NOMO-1 treated with DMSO at 0.1 percent for 48 hours (cell line): Measurements from ENCODE around the gene BZW2.
"Not testable (repeated sequence)": the region's sequence is repeated elsewhere in the genome, so short reads cannot be mapped to it uniquely, and the experiment has no call there.

Experiments used
- DNase-seq: peaks from one replicate; lab custom pipeline; 2025; ENCODE audit not compliant: unreplicated experiment; lab: John Stamatoyannopoulos, UW

The BZW2 gene

GRCh38 chr7:16644636-16645592, 1.1 kb upstream of the BZW2 start:
- DNase-seq: peak; percentile 52

DNA sequence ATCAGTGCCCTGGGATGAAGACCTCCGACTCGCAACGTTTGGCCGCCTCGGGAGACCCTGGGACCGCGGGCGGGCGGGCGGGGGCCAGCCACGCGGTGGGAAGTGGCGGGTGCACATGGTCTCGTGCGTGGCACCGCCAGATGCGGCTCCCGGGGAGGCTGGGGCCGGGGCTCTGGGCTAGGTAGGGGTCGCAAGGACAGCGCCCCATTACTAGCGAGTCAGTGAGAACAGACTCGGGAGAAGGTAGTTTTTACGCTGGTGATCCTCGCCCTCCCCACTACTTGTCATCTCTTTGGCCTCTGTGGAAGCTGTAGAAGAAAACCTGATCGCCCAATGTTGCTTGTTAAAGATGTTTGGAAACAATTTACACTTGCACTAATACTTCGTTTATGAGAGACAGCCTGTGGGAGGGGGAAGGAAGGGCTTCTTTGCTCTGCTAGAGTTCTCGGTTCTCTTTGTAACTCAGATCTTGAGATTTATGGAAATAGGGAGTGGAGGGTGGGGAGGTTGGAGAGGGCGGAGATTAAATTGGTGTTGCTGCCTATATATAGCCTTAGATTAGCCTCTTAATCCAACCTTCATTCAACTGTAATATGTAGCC, 591 bp downstream of the BZW2 start:
- peak; percentile 45 for DNase-seq

- peak; percentile 14 for DNase-seq
Measured at GRCh38 chr7:16647435-16647960, 1.5 kb downstream of the BZW2 start.

DNA sequence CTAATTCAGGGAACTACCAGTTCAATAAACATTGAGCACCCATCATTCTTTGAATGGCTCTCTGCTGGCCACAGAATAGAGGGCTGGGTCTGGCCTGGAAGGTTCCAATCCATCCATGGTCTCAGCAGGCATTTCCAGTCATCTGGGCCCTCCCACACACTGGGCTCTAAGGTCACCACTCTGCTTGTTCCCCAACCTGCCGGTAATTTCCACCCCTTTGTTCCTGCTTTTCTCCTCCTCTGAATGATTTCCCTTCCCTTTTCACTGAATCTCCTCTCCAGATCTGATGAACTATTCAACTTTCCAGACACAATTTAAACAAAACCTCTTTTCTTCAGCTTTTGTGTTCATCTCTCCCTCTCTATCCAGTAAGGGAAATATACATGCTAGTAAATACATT, 2.6 kb downstream of the BZW2 start:
- no peak for DNase-seq

DNA sequence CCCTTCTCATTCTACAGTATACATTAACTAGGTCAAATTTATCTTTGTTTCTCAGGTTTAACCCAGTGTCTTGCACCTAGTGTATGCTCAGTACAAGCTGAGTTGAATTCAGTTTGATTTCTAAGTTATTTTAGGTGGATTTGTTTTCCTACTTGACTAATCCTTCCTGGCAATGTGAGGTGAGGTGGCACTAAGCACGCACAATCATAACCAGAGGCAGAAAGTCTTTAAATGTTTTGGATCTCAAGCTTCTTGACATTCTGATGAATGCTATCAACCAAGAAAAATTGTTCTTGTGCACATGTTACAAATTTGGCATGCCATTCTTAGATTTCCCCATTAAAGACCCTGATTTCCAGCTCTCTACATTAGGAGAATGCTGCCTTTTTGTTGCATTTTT, 3.2 kb downstream of the BZW2 start:
- no peak for DNase-seq

DNA sequence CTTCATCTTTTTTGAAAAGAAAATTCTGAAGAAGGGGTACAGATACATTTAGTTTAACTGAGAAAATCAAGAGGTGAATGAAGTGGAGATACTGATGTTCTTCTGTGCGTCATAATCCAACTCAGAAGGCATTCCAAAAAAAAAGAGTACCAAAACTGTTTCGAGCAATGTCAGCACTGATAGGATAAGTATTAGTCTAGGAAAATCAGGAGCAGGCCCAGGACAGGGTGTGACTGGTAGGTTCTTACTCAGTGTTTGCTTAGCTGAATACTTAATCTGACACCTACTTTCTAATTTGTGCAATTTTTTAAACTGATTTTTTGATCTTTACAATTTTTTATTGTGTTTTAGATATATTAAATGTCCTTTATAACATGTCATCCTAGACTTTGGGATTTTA, 4.3 kb downstream of the BZW2 start:
- DNase-seq: no peak

GRCh38 chr7:16651396-16652239, 5.6 kb downstream of the BZW2 start:
- DNase-seq: no peak

DNA sequence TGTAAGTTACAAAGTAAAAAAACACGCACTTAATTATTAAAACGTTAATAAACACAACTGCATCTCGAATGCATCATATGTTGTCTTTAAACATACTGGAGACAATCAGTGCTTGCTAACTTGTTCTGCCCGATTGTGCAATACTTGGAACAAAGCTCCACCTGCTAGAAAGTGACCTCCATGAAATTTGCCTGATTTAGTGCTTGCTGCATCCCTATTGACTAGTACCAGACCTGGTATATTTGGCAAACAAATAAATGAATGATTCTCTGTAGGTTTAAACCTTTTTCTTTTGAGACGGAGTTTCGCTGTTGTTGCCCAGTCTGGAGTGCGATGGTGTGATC, 6.2 kb downstream of the BZW2 start:
- no peak for DNase-seq

- DNase-seq: no peak
Measured at GRCh38 chr7:16652888-16653287, 6.9 kb downstream of the BZW2 start.

GRCh38 chr7:16655394-16655793, 9.4 kb downstream of the BZW2 start:
- DNase-seq: no peak

DNA sequence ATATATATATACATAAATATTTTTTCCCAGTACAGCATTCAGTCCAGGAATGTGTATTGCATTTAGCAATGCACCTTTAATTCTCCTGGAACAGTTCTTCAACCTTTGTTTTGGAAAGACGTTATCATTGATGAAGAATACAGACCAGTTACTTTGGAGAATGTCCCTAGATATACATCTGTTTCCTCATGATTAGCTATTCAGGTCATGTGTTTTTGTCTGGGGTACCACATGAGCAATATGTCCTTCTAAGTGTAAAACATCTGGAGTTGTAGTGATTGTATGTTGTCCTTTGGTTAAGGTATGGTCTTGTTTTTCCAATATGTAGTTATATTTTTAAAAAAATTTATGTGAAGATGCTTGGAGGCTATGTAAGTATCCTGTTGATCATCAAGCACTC, 10.2 kb downstream of the BZW2 start:
- no peak for DNase-seq

DNA sequence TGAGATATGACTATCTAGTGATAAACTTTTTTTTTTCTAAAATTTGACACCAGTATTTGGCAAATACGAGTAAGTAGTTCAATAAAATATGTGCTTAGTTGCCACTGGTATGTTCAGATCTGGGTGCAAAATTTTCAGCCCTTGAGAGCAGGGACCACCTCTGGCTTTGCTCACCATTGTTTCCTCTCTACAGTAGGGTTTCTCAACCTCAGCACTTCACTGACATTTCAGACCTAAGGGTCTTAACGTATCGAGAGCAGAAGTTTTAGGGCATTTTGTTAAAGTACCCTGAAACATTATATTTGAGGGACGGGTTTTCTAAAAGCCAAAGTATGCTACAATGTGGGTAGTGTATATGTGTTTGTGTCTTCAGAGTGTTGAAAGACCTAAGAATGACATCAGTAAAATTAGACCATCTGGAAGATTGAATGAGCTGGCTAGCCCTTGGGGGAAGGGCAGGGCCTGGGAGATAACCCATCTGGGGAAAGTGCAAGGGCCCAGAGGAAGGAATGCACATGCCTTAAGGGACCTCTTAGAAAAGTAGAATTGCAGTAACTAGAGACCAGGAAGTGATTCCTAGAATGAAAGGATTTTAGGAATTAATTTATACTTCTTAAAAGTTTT, 11.8 kb downstream of the BZW2 start:
- no peak for DNase-seq

DNA sequence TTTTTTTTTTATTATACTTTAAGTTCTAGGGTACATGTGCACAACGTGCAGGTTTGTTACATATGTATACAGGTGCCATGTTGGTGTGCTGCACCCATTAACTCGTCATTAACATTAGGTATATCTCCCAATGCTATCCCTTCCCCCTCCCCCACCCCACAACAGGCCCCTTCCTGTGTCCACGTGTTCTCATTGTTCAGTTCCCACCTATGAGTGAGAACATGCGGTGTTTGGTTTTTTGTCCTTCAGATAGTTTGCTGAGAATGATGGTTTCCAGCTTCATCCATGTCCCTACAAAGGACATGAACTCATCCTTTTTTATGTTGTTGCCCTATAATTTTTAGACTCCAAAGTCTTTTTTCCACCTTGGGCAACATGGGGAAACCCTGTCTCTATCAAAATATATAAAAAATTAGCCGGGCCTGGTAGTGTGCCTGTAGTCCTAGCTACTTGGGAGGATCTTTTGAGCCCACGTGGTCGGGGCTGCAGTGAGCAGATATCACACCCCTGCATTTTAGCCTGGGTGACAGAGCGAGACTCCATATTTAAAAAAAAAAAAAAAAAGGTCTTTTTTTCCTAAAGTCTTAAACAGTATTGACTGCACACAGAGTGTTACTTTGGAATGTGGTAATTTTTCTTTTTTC, 14.0 kb downstream of the BZW2 start:
- not testable (repeated sequence) for DNase-seq

DNA sequence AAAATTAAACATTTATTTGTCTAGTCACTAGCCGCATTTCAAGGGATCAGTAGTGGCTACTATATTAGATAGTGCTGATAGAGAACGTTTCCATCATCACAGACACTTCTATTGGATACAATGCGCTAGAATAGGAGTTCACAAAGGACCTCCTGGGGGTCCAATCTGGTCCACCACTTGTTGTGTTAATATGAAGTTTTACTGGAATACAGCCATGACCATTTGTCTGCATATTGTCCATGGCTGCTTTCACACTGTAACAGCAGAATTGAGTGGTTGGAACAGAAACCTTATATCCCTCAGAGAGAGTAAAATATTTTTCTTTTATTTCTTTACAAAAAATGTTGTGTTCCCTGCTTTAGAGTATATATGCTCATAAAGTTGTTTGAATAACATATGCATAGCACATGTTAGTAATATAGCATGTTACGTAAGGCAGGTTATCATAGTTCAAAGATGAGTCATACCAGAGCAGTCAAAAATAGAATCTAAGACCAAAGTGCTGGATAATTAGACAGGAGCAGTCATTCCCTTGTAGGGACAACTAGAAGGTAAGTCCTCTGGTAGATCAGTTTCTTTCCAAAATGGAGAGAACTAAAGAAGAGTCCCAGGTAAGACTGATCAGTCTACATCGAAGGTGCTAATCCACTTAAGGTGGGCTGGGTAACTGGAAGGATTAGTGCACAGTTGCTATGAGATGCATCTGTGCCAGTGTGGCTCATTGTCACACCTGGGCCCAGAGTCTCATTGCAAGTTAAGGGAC, 14.9 kb downstream of the BZW2 start:
- DNase-seq: peak; percentile 79

DNA sequence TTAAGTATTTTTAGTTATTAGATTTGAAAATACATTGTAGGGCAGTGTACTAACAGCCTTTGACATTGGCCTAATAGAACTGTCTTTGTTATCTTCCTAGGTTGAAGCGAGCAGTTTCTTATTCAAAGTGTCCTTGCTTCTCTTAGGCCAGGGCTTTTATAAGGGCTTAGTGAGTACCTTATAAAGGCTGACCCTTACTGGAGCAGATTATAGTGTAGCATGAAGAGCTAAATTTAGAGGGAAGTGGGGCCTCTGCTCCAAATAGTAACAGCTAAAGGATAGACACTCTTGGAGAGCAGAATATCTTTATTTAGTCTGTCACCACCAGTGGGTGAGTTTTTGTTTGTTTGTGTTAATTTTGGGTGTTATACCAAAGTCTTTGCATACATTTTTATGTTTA, 15.9 kb downstream of the BZW2 start:
- peak; percentile 4 for DNase-seq

DNA sequence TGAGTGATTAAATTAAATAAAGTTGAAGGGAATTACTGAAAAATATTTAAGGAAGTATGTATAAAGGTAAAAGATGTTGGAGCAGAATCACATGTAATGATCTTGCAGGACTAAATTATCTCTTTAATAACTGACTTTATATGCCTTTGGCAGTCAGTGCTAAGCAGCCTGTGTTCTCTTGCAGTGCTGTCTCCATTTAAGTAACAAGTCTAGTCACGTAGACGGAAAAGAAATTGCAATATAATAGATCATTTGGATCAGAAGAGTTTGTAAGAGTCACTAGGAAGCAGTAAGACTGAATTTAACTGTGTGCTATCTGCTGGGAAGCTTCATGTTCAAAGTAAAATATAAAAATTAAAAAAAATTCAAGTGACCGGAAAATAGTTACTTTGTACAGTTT, 21.4 kb downstream of the BZW2 start:
- DNase-seq: no peak

GRCh38 chr7:16668049-16668858, 22.3 kb downstream of the BZW2 start:
- DNase-seq: peak; percentile 93

GRCh38 chr7:16668978-16669377, 23.0 kb downstream of the BZW2 start:
- DNase-seq: no peak

DNA sequence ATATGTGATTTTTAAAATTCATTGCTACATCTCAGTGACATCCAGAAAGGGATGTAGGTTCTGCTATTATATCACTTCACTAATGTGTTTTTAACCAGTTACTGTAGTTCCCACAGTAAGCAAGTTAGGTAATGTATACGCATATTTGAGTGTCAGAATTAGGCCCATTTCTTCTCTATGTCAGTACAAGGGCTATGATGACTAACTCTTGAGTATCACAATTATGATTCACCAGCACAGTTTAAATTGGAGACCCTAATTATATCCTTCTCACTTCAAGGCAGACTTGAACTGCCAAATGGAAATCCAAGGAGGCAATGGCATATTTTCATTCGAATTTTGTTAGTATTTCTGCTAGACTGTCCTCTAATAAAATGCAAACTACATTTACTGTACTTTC, 23.6 kb downstream of the BZW2 start:
- DNase-seq: peak; percentile 10
